Stimulated activated CD4-positive, alpha-beta T cell treated with anti-CD3 and anti-CD28 coated beads, Interleukin-15, amount 100 ng/mL, for 24 hours (primary cell): Measurements from ENCODE around the gene HMX1.

Experiments
- DNase-seq: peaks from one replicate; pipeline ENCODE4 v3.0.0-alpha.2; 2020

HMX1 gene

GRCh38 chr4:8909548-8909947 is 37.9 kb upstream of the HMX1 start:
- DNase-seq: no peak

DNA sequence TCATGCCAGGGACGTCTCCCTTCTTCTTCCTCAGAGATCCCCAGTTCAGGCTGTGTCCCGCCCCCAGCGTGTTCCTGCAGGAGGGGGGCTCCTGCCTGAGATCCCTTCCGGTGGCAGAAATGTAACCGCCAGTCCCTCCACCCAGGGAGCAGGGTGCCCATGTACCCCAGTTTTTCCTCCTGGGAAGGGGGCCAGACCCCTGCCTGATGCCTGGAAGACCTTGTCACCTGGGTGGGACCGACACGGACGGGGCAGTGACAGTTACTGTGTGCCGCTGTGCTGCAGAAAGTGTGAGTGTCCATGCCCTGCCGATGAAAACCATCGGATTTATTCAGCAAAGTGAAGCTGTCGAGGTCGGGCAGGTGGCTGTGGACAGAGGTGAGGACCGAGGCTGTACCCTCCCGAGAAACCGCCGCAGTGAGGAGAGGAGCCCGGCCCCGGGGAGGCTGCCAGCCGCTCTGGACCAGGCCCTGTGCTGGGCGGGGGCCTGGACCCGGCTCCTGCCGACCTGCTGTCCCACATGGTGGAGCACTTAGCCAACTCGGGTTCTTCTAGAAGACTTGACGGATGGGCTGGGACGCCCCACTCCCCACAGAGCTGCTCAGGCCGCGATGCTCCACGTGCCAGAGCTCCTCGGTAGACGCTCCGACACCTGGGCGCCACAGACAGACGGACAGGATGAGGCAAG is 36.7 kb upstream of the HMX1 start:
- DNase-seq: no peak

DNA sequence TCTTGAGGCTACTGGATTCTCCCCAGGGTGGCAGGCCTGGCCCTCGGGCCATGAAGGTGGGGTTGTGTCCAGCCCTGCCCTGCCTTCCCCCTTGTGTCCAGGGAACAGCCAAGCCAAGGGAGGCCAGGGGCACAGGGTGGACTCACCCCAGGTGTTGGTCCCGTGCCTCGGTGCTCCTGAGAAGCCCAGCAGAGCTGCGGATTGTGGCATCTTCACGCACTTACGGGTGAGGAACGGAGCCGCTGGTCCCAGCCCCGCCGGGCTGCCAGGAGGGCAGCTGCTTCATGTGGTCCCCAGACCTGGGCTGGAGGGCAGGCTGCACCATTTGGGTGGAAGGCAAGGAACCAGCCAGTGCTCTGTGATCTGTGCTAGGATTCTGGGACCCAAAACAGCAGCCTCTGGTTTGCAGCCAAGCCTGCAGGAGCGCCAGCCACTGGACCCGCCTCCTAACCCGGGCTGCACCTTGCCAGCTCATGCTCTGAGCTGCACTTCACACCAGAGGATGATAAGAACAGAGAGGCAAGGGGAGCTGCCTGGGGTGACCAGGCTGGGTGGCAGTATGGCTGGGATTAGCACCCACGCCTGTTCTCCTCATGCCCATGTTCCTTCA is 36.1 kb upstream of the HMX1 start:
- no peak for DNase-seq

DNA sequence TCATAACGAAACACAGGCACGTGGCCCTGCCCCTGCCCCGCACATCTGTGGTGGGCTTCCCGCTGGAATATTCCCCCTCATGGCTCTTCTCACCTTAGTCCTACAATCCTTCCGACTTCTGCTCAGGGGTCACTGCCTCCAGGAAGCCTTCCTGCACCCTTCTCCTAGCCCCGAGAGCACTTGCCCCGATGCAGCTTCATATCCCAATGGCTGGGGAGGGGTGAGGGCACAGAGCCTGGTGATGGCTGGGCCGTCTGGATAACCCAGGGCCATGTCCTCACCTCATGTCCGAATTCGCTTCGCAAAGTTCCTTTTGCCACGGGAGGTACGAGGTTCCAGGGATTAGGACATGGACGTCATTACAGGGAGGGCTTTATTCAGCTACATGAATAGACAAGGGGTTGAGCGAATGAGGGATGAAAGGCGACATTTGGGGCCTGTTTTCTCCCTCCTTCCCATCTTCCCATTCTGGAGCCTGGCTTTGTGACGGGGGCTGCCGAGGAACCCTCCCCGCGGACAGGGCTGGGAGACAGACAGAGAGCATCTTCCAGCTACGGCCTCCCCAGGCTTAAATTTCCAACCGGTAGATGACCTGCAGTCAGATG is 35.5 kb upstream of the HMX1 start:
- no peak for DNase-seq

GRCh38 chr4:8906668-8906970 is 35.0 kb upstream of the HMX1 start:
- DNase-seq: no peak

DNA sequence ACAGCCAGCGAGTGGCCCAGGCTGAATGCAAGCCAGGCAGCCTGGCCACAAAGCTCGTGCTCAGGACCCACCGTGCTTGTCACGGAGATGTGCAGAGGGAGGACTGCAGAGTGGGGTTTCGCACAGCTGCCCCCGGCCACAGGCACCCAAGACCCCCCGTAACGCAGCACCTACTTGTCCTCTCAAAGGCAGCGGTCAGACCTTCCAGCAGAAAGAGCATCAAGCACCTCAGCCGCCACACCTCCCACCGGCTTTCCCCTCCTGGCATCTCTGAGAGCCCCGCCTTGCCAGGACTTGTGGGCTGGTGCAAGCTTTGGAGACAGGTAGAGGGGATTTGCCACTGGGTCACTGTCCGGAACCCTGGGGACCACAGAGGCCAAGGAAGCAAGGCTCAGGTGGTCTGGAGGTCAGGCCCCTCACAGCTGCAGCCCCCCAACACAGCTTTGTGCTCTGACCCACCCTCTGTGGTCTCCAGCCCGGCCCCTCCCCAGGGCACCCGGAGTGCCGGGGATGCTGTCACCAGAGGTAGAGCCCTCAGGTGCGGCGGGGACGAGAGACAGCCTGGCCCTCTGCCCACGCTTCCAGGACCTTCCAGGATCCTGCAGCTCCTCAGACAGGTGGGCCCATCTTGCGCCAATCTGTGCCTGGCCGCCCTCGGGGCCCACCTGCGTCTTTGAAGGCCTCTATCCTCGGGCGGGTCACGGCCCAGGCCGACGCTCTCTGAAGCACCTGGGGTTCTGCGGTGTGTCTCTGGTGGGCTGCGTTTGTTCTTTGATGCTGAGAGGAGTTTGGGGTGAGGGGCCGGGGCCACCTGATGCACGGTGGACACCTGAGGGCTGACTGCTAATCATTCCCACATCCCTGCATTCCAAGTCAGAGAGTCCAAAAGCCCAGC is 34.4 kb upstream of the HMX1 start:
- DNase-seq: no peak

DNA sequence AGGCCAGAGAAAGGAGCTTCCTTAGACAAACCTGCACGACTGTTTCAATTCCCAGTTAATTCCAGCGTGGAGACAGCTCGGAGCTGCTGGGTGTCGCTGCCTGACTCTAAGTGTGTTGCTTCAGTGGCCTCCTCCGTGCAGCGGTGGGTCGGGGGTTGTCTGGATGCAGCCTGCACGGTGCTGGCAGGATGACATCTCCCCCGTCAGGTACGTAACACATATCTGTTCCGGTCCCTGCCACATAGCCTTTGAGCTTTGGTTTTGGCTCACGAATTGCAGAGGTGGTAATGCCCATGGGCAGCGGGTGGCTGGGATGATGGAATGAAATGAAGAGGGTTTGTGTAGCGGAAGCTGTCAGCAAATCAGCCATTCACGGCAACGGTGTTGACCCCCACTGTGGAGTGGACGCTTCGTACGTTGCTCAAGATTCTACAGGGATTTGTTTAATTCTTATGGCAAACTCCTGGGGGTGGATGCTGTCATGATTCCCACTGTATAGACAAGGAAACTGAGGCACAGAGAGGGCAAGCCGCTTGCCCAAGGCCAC is 33.7 kb upstream of the HMX1 start:
- DNase-seq: no peak

DNA sequence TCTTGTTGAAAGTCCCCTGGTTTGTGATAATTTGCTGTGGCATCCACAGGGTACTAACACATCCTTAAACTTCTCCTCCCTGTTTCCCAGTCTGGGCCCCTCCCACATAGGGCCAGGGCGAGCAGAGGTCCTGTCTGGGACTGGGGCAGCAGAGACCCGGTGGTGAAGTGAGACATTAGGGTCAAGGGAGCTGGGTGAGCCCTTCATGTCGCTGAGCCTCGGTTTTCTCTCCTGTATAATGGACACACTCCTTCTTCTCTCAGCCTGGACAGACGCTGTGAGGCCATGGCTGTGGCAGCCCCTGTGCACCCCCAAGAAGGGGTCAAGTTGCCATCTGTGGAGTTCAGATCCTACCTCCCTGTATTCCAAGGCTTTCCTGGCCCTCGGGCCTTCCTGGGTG is 33.0 kb upstream of the HMX1 start:
- no peak for DNase-seq

DNA sequence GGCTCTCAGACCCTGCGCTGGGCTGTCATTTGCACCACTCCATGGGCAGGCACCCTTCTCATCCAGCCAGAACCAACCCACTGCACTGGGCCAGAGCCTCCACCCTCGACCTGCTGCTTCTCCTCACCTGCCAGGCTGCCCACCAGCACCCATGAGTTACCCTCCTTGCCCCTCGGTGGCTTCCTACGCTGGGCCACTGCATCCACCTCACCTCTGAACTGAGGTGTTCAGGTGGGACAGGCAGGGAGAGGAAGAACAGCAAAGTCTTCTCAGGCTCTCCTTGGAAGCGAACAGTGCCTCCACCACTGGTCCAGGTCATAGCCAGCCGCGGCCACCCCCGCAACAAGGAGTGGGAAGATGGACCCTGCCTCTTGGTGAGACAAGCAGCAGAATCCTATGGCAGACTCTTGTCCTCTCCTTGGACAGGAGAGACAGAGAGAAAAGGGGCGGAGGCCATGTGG is 32.4 kb upstream of the HMX1 start:
- no peak for DNase-seq

DNA sequence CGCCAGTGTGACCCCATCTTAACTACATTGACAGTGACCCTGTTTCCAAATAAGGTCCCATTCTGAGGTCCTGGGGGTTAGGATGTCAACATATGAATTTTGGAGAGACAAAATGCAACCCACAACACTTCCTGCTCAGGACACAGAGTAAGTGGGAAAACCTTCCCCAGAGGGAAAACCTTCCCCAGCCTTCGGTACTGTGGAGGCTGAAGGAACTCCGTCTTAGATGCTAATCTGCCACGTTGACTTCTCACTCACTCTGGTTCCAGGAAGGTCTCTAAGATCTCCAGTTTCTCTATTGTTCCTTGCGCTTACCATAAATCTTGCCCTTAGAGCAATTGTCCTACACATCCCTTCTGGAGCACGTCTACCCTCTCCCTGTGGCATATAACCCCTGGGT is 29.7 kb upstream of the HMX1 start:
- no peak for DNase-seq

GRCh38 chr4:8900588-8900987 is 28.9 kb upstream of the HMX1 start:
- DNase-seq: no peak

GRCh38 chr4:8898419-8898818 is 26.8 kb upstream of the HMX1 start:
- no peak for DNase-seq

DNA sequence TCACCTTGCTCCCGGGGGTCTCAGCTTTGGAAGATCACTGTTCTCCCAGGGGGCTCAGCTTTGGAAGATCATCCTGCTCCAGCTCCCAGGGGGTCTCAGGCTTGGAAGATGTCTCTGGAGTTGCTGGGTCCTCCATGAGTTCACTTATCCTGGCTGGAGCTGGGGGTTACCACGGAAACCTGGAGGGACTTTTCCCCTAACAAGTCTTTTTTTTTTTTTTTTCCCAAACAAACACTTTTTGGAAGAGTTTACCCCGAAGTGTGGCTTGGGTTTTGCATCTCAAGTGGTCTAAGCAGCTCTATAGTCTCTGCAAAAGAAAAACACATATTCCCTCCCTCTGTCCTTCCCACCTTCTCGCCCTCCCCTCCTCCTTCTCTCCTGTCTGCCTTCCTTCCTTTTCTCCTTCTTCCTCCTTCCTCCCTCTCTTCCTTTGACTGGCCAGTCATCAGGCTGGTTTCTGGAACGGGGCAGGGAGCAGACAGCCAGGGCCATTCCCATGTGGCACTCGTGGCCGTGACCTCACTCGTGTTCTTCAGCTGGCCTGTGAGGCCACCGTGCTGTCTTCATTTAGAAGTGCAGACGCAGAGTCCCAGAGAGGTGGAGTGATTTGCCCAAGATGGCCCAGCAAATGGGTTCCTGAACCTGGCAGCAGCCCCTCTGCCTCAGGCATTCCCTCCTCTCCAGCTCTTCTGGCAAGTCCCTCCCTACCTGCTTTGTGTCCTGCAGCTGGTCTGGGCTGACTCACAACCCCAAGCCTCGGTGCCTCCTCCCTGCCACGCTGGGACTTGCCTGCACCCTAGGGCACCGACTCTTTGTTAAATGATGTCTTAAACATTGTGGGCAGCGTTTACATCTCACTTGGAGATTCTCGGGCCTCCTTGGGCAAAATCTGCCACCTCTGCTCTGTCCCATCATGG is 25.9 kb upstream of the HMX1 start:
- no peak for DNase-seq

GRCh38 chr4:8896506-8896905 is 24.9 kb upstream of the HMX1 start:
- no peak for DNase-seq

GRCh38 chr4:8896071-8896470 is 24.4 kb upstream of the HMX1 start:
- no peak for DNase-seq

DNA sequence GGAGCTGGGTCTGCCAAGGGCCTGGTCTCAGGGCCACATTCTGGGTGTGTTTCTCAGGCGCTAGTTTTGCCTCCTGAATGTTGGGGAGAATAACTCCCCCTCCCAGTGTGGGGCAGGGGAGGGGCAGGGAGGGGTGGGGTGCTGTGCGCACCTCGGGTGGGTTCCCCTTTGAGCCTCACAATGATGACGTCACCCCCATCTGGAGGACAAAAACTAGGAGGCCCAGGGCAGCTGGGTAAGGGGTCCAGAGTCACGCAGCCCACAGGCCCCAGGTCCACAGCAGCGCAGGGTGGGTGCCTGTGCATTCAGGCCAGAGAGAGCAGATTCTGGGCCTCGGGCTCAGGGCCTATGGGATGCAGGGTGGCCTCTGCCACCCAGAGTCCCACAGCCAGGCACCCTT is 23.7 kb upstream of the HMX1 start:
- no peak for DNase-seq

GRCh38 chr4:8894424-8894816 is 22.8 kb upstream of the HMX1 start:
- no peak for DNase-seq

GRCh38 chr4:8893624-8894423 is 22.2 kb upstream of the HMX1 start:
- DNase-seq: no peak

DNA sequence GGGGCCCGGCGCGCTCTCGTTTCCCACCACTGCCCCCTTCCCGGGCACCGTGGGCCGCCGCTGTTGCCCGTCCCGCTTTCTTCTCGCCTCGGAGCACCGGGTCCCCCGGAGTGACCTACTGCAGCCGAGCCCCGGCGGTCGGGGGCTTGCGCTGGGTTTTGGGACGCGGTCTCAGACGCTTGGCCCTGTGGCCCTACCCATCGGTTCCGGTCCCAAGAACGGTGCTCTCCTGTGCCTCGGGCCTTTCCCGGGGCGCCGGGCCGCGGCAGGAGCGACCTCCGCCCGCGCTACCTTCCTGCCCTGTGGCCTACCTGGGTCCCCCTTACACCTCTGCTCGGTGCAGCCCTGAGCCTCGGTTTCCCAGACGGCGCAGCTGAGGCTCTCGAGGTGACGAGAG is 21.6 kb upstream of the HMX1 start:
- no peak for DNase-seq

- DNase-seq: no peak
Measured at GRCh38 chr4:8892556-8893226, 21.1 kb upstream of the HMX1 start.
